ENCODE measurements around the gene RSPH3.

RSPH3 gene

DNA sequence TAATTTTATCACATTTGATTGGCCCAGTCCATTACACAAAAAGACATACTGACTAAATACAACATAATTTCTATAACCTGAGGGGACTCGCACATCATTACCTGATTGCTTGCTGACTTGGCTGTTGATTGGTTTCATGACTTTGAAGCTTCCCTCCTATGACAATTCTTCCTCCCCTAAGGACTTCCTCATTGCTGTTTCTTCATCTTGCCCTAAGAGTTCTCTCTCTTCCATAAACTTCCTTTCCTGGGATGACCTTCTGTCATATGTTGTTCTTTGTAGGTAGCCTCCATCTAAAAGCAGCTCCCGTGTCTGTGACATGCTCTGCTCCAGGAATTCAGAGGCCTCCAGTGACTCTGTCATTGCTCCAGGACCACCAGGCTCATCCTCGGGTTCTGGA, 22.6 kb downstream of the RSPH3 start:
- DNase-seq (ENCODE audit: low read depth, low spot score), result no peak
- TF ChIP-seq, protein P1, sequence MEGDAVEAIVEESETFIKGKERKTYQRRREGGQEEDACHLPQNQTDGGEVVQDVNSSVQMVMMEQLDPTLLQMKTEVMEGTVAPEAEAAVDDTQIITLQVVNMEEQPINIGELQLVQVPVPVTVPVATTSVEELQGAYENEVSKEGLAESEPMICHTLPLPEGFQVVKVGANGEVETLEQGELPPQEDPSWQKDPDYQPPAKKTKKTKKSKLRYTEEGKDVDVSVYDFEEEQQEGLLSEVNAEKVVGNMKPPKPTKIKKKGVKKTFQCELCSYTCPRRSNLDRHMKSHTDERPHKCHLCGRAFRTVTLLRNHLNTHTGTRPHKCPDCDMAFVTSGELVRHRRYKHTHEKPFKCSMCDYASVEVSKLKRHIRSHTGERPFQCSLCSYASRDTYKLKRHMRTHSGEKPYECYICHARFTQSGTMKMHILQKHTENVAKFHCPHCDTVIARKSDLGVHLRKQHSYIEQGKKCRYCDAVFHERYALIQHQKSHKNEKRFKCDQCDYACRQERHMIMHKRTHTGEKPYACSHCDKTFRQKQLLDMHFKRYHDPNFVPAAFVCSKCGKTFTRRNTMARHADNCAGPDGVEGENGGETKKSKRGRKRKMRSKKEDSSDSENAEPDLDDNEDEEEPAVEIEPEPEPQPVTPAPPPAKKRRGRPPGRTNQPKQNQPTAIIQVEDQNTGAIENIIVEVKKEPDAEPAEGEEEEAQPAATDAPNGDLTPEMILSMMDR (IDR thresholded peaks at IDR 0.05; ENCODE audit: low read depth, low read length), result no peak
- H3K4me3 ChIP-seq (ENCODE audit: low read depth, low read length), result no peak overlapping the region
- in situ Hi-C loops (cut with HindIII; ENCODE audit: low sequenced_read_pairs), result no loop called here

DNA sequence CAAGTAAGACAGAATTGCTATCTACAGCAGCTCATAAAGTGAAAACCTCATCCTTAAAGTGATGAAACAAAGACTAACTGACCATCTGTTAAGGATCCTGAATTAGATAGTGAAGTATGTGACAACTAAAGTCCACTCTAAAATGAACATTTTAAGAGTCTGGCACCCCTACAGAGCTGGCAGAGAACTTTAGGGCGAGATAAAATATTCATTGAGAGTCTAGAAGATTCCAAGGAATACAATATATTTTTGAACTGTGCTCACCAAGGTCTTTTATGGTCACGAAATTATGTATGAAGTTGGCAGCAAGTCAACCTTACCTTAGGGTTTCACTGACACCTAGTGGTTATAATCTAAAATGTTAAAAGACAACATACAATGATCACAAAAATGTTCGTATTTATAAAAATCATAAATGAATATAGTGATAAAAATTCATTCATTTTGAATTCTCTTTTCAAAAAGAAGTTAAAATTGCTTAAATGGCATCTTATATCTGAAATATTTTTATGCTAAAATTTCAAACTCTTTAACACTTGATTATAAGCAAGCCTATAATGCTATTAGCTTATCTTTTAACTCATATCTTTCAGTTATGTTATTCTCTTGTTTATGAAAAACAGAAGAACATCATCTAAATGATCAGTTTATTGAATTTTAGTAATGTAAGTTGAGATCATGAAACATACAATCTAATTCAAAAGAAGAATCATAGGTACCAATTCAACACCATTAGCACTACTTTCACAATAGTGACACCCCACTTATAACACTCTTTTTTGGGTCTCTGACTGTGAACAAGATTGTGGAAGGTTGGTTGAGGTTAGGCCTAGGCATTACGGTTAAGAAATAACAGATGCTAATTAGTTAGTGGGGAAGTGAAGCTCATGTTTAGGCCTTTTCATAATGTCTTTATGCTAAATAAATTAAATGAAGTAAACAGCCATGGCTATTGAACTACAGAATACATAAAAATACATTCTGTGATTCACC, 27.5 kb downstream of the RSPH3 start:
- H3K4me3 ChIP-seq (ENCODE audit: low read depth, low read length), result no peak overlapping the region
- in situ Hi-C loops (cut with HindIII; ENCODE audit: low sequenced_read_pairs), result no loop called here
- peak; percentile 70 for DNase-seq (ENCODE audit: low read depth, low spot score)
- TF ChIP-seq, protein P1 (IDR thresholded peaks at IDR 0.05; ENCODE audit: low read depth, low read length), result peak; percentile 34

DNA sequence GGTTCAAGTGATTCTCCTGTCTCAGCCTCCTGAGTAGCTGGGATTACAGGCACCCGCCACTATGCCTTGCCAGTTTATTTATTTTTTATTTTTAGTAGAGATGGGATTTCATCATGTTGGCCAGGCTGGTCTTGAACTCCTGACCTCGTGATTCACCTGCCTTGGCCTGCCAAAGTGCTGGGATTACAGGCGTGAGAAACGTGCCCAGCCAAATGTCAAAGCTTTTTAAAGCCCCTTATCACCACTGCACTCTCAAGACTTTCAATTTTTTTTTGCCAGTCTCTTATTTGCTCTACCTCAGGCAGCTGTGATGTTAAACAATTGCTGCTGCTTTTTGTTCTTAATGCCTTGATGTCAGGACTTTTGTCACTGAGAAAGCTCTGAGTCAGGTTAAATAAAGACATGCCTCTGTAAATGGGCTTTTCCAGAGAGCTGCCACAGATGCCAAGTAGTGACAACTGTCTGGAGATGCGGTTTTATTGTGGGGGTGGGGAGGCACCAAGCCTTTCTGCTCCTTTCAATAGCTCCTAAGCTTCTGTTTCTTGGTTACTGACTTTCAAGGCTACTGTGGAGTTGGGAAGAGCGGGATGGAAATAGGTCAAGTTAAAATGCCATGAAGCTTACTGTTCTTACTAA, 29.2 kb downstream of the RSPH3 start:
- H3K4me3 ChIP-seq (ENCODE audit: low read depth, low read length), result no peak overlapping the region
- no peak for DNase-seq (ENCODE audit: low read depth, low spot score)
- in situ Hi-C loops (cut with HindIII; ENCODE audit: low sequenced_read_pairs), result no loop called here
- TF ChIP-seq, protein P1 (IDR thresholded peaks at IDR 0.05; ENCODE audit: low read depth, low read length), result no peak

DNA sequence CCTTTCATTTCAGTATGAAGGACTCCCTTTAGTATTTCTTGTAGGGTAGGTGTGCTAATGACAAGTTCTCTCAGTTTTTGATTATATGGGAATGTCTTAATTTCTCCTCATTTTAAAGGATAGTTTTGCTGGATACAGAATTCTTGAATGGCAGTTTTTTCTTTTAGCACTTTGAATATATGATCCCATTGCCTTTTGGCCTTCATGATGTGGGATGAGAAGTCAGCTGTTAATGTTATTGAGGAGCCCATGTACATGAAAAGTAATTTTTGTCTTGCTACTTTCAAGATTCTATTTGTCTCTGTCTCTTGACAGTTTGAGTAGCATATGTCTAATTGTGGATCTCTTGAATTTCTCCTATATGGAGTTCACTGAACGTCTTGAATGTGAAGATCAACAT, 30.9 kb downstream of the RSPH3 start:
- DNase-seq (ENCODE audit: low read depth, low spot score), result peak; percentile 6
- in situ Hi-C loops (cut with HindIII; ENCODE audit: low sequenced_read_pairs), result no loop called here
- TF ChIP-seq, protein P1 (IDR thresholded peaks at IDR 0.05; ENCODE audit: low read depth, low read length), result no peak
- no peak overlapping the region for H3K4me3 ChIP-seq (ENCODE audit: low read depth, low read length)

DNA sequence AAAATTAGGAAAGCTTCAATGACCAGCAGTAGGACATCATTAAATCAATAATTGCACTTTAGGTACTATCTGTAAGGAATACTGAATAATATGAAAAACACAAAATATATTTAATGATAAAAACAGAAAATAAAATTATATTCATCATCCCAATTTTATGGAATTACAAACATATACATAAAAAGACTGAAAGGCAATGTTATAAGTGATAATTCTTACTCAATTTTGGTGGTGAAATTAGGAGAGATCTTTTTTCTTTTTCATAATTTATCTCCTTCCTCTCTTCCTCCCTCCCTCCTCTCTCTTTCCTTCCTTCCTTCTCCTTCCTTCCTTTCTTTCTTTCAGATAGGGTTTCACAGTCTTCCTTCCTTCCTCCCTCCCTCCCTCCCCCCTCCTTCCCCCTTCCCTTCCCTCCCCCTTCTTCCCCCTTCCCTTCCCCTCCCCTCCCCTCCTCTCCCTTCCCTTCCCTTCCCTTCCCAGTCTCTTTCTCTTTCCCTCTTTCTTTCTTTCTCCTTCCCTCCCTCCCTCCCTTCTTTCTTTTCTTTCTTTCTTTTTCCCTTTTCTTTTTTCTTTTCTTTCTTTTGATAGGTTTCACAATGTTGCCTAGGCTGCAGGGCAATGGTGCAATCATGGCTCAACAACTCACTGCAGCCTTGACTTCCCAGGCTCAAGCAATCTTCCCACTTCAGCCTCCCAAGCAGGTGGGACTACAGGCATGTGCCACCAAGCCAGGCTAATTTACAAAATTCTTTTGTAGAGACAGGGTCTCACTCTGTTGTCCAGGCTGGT, 36.8 kb downstream of the RSPH3 start:
- DNase-seq (ENCODE audit: low read depth, low spot score), result no peak
- H3K4me3 ChIP-seq (ENCODE audit: low read depth, low read length), result no peak overlapping the region
- TF ChIP-seq, protein P1 (IDR thresholded peaks at IDR 0.05; ENCODE audit: low read depth, low read length), result no peak
- in situ Hi-C loops (cut with HindIII; ENCODE audit: low sequenced_read_pairs), result no loop called here

DNA sequence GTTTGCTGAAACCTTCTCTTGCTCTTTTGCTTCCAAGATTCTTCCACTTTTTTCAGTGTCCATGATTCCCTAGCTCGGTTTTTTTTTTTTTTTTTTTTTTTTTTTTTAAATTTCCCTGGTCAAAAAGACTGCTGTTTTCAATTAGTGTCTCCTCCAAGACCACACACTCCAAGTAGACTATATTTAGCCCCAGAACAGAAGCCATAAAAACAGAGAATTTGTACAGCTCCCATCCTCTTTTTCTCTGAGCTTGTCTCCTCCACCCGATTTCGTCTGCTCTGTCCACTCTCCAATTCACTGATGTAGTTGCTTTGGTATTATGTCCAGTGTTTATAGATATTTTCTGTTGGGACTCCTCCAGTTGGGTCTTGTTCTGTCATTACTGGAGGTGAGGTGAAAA, 37.6 kb downstream of the RSPH3 start:
- DNase-seq (ENCODE audit: low read depth, low spot score), result no peak
- TF ChIP-seq, protein P1 (IDR thresholded peaks at IDR 0.05; ENCODE audit: low read depth, low read length), result no peak
- no peak overlapping the region for H3K4me3 ChIP-seq (ENCODE audit: low read depth, low read length)
- in situ Hi-C loops (cut with HindIII; ENCODE audit: low sequenced_read_pairs), result no loop called here

All from astrocyte of the spinal cord (primary cell).